GM12873 (cell line): Measurements from ENCODE around the gene CTXN1.

Source experiments
- TF ChIP-seq, protein P1 (sequence below): IDR thresholded peaks from 2 replicates; pipeline ENCODE4 v1.5.1; 2012; ENCODE audit warnings: low read depth, mild to moderate bottlenecking, moderate library complexity, low read length, control low read depth; ENCODE audit not compliant: insufficient read depth; ENCODE audit errors: missing control alignments

CTXN1 gene

DNA sequence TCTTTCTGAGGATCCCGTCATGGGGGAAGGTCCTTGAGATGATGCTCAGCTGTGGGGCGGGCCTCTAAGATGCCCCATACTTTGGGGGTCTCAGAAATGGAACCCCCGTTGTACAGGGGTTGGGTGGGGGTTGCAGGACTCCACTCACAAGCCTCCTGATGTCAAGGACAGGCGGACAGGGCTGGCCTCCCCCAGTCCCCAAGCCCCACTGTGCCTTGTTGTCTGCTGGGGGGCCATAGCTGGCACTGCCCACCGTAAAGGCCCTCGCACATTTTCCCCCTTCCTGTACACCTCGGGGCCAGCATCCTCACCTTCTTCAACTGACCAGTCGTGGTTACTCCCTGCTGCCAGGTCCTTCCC is 3.1 kb downstream of the CTXN1 start:
- TF ChIP-seq, protein P1, sequence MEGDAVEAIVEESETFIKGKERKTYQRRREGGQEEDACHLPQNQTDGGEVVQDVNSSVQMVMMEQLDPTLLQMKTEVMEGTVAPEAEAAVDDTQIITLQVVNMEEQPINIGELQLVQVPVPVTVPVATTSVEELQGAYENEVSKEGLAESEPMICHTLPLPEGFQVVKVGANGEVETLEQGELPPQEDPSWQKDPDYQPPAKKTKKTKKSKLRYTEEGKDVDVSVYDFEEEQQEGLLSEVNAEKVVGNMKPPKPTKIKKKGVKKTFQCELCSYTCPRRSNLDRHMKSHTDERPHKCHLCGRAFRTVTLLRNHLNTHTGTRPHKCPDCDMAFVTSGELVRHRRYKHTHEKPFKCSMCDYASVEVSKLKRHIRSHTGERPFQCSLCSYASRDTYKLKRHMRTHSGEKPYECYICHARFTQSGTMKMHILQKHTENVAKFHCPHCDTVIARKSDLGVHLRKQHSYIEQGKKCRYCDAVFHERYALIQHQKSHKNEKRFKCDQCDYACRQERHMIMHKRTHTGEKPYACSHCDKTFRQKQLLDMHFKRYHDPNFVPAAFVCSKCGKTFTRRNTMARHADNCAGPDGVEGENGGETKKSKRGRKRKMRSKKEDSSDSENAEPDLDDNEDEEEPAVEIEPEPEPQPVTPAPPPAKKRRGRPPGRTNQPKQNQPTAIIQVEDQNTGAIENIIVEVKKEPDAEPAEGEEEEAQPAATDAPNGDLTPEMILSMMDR = no peak

DNA sequence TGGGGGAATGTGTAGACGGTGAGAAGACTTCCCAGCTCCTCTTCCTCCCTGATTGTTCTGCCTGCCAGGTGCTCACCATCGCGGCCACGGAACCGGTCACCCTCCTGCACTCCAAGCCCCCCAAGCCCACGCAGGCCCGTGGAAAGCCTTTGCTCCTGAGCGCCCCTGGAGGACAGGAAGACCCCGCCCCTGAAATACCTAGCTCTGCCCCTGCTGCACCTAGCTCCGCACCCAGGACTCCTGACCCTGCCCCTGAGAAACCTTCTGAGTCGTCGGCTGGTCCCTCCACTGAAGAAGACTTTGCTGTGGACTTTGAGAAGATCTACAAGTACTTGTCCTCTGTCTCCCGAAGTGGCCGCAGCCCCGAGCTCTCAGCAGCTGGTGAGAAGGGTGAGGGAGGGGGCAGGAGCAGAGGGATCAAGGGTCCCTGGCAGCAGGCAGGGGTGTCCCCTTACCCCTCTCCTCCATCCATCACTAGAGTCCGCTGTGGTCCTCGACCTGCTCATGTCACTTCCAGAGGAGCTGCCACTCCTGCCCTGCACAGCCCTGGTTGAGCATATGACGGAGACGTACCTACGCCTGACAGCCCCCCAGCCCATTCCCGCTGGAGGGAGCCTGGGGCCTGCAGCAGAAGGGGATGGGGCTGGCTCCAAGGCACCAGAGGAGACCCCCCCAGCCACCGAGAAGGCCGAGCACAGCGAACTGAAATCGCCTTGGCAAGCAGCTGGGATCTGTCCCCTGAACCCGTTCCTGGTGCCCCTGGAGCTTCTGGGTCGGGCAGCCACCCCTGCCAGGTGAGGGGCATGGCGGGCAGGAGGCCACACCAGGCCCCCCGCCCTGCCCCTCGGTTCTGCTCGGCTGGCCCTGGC is 3.7 kb downstream of the CTXN1 start:
- TF ChIP-seq, protein P1 = no peak

DNA sequence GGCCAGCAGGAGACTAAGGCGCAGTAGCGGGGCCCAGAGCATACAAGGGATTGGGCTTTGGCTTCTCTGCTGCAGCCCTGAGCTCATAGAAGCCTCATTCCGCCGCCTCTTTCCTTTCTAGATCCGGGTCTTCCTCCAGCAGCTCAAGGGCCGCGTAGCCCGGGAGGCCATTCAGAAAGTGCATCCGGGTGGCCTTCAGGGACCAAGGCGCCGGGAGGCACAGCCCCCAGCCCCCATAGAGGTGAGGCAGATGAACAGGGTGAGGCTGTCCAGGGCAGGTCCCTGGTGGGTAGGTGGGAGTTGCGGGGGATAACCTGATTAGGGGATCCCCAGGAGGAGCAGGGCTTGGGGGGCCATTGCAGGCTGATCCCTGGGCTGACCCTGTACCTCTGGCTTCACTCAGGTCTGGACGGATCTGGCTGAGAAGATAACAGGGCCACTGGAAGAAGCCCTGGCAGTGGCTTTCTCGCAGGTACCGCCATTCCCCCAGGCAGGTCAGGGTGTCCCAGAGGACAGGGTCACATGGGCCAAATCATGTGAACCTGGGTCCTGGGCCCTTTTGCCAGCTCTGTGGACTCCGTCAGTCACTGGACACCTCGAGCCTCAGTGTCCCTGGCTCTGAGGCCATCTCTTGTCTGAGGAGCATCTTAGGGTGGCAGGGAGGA is 4.5 kb downstream of the CTXN1 start:
- TF ChIP-seq, protein P1 = no peak

DNA sequence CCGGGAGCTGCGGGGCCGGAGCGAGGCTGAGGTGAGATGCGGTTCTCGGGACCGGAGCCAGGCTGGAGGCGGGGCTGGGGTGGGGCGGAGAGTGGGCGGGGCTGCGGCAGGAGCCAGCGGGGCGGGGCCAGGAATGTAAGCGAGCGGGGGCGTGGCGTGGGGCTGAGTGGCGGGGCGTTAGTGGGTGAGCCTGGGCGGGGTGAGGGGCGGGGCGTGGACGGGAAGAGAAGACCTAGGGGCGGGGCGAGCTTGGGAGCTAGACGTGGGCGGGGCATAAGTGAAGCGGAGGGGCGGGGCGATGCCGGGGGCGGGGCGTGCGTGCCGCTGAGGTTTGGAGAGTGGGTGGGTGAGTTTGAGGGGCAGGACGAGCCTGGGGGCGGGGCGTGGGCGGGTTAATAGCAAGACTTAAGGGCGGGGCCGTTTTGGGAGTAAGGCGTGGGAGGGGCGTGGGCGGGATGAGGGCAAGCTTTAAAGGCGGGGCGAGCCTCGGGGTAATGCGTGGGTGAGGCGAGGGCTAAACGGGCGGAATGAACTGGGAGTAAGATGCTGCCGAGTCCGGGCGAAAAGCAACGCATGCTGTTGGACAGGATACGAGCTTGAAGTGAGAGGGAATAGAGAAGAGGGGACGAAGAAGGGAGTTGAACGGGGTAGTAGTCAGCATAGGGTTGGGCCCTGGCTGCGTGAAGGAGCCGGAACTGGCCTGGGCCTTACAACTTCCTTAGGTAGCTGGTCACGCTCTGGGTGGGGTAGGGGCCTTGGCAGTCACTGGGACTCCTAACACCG is 5.2 kb downstream of the CTXN1 start:
- TF ChIP-seq, protein P1 = no peak

DNA sequence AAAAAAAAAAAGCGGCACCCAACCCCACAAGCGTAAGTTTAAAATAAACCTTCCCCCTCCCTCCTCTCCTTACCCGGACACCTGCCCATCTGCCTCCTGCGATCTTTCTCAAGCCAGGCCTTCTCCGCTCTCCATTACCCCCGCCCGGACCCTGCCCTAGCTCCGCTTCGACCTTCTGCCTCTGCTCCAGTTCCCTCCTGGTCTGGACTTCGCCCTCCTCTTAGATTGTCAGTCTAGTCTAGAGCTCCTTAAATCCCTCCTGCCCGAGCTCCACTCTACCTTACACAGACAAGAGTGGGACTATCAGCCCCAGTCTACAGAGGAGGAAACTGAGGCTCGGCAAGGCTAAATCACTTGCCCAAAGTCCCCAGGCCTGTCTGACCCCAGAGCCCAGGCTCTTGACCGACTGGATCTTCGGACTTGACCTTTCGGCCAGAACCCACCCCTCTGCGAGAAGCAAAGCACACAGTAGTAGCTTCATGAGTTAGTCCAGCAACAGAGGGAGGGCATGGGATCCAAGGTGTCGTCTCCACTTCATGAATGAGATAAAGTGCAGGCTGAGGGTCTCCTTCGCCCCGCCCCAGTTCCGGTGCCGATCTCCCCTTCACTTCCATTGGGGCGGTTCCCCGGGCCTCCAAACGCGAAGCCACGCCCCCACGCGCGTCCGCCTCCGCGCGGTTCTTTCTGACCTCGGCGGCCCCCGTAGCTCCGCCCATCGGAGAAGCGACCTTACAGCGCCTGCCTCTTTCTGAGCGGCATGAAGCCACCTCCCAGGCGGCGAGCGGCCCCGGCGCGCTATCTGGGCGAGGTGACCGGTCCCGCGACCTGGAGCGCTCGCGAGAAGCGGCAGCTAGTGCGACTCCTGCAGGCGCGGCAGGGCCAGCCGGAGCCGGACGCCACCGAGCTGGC is 6.1 kb downstream of the CTXN1 start, which contains the start of gene SNAPC2:
Gene SNAPC2, plus strand, starts transcription at position 729 of the 909 bp plus-strand sequence. Its CDS starts 29 bp downstream, at position 758.
- TF ChIP-seq, protein P1 = no peak

DNA sequence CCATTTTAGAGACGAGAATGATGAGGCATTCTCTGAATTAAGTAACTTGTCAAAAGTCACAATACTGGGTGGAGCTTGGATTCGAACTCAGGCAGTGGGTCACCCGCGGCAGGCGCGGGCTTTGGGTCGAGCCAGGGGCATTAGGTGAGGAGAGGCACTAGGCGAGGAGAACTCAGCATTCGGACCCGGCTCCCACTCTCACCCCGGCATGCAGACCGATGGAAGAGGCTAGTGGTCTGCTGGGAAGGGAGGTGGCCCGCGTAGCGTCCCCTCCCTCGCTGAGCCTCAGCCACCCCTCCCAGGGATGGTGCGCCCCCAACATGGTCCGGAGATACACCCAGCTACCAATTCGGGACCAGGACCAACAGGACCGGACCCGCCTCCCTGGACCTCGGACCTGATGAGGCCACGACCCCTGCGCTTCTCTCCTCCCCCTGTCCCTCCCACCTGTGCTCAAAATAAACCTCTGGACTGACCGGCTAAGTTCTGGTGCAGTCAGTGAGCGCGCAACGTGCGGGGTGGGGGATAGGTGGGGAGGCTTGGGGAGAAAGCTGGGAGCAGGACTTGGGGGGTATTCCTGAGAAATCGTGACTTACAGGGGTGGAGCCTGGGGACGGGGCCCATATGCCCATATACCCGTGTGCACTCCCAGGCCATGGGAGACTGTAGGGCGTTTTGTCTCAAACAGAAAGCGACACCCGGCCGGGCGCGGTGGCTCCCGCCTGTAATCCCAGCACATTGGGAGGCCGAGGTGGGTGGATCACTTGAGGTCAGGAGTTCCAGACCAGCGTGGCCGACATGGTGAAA is 7.1 kb downstream of the CTXN1 start:
- TF ChIP-seq, protein P1 = no peak
